Tibial nerve (tissue), 4 donors: Measurements from ENCODE around the gene PWWP2B.

Experiments
- EP300 ChIP-seq, 2 donors: sonication (generic); formaldehyde crosslinking; IDR thresholded peaks; one replicate each; pipeline ENCODE4 v1.6.1; 2017; ENCODE audit warnings: antibody characterized with exemption in 2 of 2, mild to moderate bottlenecking in 1 of 2
- POLR2A ChIP-seq, 2 donors: fragments of 450-650 bp; IDR thresholded peaks; one replicate each; pipeline ENCODE4 v1.6.1; 2017; ENCODE audit warnings: antibody characterized with exemption in 2 of 2, mild to moderate bottlenecking in 2 of 2, moderate library complexity in 2 of 2
- TF ChIP-seq, protein P1 (sequence below), 5 experiments: fragments of 200-600 bp in 3 of 5; fragments of 450-650 bp in 2 of 5; sonication (generic) in 3 of 5; IDR thresholded peaks; one replicate each; pipeline ENCODE4 v1.5.1; 2016 to 2019; ENCODE audit warnings: antibody characterized with exemption in 5 of 5, mild to moderate bottlenecking in 3 of 5, moderate library complexity in 2 of 5

DNA sequence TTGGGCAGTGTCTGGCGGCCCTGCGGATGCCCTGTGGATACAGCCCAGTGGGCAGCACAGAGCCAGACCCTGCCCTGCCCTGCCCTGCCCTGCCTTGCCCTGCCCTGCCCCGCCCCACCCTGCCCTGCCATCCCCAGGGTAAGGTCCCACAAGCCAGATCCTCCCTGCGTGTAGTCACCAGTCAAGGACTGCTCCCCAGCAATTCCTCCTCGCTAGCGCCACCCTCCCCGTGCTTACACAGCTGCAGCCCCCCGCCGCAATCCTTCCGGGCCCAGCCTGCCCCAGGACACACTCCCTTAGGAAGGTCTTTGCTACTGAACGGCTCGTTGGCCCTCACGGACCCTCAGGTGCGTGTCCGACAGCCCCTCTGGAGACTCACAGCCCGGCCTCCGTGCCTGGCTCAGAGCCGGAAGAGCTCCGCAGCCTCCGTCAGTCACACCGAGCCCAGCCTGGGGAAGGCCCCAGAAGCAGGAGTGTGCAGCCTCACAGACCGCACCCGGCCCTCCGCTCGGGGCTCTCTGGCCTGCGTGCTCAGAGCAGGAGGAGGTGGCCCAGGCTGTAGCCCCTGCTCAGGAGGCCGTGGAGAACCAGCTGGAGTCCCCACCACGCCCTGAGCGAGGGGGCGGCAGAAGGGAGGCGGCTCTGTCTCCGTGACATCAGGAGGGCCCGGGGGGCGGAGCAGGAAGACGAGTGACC is 68.3 kb downstream of the PWWP2B start:
- TF ChIP-seq, protein P1, sequence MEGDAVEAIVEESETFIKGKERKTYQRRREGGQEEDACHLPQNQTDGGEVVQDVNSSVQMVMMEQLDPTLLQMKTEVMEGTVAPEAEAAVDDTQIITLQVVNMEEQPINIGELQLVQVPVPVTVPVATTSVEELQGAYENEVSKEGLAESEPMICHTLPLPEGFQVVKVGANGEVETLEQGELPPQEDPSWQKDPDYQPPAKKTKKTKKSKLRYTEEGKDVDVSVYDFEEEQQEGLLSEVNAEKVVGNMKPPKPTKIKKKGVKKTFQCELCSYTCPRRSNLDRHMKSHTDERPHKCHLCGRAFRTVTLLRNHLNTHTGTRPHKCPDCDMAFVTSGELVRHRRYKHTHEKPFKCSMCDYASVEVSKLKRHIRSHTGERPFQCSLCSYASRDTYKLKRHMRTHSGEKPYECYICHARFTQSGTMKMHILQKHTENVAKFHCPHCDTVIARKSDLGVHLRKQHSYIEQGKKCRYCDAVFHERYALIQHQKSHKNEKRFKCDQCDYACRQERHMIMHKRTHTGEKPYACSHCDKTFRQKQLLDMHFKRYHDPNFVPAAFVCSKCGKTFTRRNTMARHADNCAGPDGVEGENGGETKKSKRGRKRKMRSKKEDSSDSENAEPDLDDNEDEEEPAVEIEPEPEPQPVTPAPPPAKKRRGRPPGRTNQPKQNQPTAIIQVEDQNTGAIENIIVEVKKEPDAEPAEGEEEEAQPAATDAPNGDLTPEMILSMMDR (IDR thresholded peaks at IDR 0.05), result no peak
- TF ChIP-seq POLR2A (IDR thresholded peaks at IDR 0.05) (no peak), EP300 (IDR thresholded peaks at IDR 0.05) (no peak)
